ENCODE results near the gene FAM181A. TPM values are rescaled to one million over a fixed set of nuclear protein-coding genes. Genes with fewer than 3 reads are reported as not detected.

The FAM181A gene
- total and polyA plus RNA-seq, 9 of the 15 experiments (the other 6 are each of a cell fraction or from before 2014, with no cell fraction given) = not detected

- Histone ChIP-seq H3K9ac (ENCODE audit: insufficient read depth in 1 of 2, low read depth in 2 of 2, low read length in 2 of 2) (no peak overlapping the region), H3K9me3 (replicated peaks; ENCODE audit: control insufficient read depth, insufficient read depth, low read depth, low read length) (no peaks in the 10 kb centered on the region), H3K4me1 (replicated peaks in 1 of 2; ENCODE audit: control insufficient read depth in 2 of 2, insufficient read depth in 2 of 2, low read length in 2 of 2) (no peaks in the 10 kb centered on the region), H3K36me3 (ENCODE audit: control insufficient read depth, insufficient read depth, low read length) (no peaks in the 10 kb centered on the region), H3K27ac (ENCODE audit: extremely low read depth, low read depth, low read length) (no peak overlapping the region), H3K27me3 (ENCODE audit: control insufficient read depth in 2 of 2, insufficient read depth in 2 of 2, low read length in 2 of 2) (no peaks in the 10 kb centered on the region), H2AFZ (ENCODE audit: low read depth, low read length) (no peak overlapping the region), H3K4me3 (no peak overlapping the region), H3K79me2 (ENCODE audit: control insufficient read depth, insufficient read depth, low read length) (no peaks in the 10 kb centered on the region), H4K20me1 (replicated peaks; ENCODE audit: control insufficient read depth, insufficient read depth, low read length) (no peaks in the 10 kb centered on the region), H3K9me1 (ENCODE audit: control insufficient read depth, insufficient read depth, low read length) (no peaks in the 10 kb centered on the region), H3K4me2 (ENCODE audit: insufficient read depth, low read length) (no peak overlapping the region)
- WGBS (ENCODE audit: insufficient coverage, low coverage, missing lambda C conversion rate) = 0% methylated on average over 5 of the region's 7 CpGs
- ChIA-PET CTCF (ENCODE audit: low intra/inter-chr PET ratio) (no interaction called here), POLR2A (interaction anchor here (0.7 kb wide), 1 partner anchor 156 kb away, joined by 3 read pairs; no protein-coding TSS in a partner anchor)
- ATAC-seq (no peak), FAIRE-seq (no peak), DNase-seq (ENCODE audit: extremely low read depth in 1 of 4, low spot score in 3 of 4) (no peak)
- BruUV-seq (replicated peaks) = no TSS peak
- in situ Hi-C loops (cut with MboI) = no loop called here
- intact Hi-C loops (cut with micrococcal nuclease) = no loop called here
- TF ChIP-seq NFYB (IDR thresholded peaks at IDR 0.05; ENCODE audit: extremely low read depth, insufficient read length) (no peak), SIN3B (IDR thresholded peaks at IDR 0.05; ENCODE audit: low read depth) (no peak), THRB (CRISPR knock-in tag; conservative IDR thresholded peaks at IDR 0.05) (no peak), ZBTB40 (IDR thresholded peaks at IDR 0.05) (no peak), ZBTB40 (CRISPR knock-in tag; IDR thresholded peaks at IDR 0.05) (no peak), MYC (IDR thresholded peaks at IDR 0.05; ENCODE audit: low read depth, low read length) (no peak), MYC (CRISPR knock-in tag; IDR thresholded peaks at IDR 0.05; ENCODE audit: borderline replicate concordance, low read depth) (no peak), XRCC3 (IDR thresholded peaks at IDR 0.05) (no peak), HOMEZ (CRISPR knock-in tag; IDR thresholded peaks at IDR 0.05) (no peak), ETV6 (IDR thresholded peaks at IDR 0.05; ENCODE audit: borderline replicate concordance in 1 of 2, low read depth in 2 of 2, low read length in 1 of 2) (no peak), ETV6 (CRISPR knock-in tag; IDR thresholded peaks at IDR 0.05; ENCODE audit: borderline replicate concordance) (no peak)
Observed at GRCh38 chr14:93879362-93879983, 47.7 kb upstream of the FAM181A start.
